HepG2 (cell line): ENCODE results near the gene TBC1D1. TPM values are rescaled to one million over a fixed set of nuclear protein-coding genes. Genes with fewer than 3 reads are reported as not detected.

Source experiments
- CSRNP1 ChIP-seq: sonication (generic); formaldehyde crosslinking; IDR thresholded peaks from 2 replicates; pipeline ENCODE4 v1.8.1; 2023; ENCODE audit warnings: mild to moderate bottlenecking, missing genetic modification reagents
- HIVEP1 ChIP-seq: sonication (generic); formaldehyde crosslinking; IDR thresholded peaks from 2 replicates; pipeline ENCODE4 v1.4.0; 2020; ENCODE audit warnings: mild to moderate bottlenecking, missing genetic modification reagents
- HOXA5 ChIP-seq: sonication (generic); formaldehyde crosslinking; IDR thresholded peaks from 2 replicates; pipeline ENCODE4 v1.4.0; 2020; ENCODE audit warnings: missing genetic modification reagents
- KDM2A ChIP-seq: sonication (generic); formaldehyde crosslinking; IDR thresholded peaks from 2 replicates; pipeline ENCODE4 v1.4.0; 2020; ENCODE audit warnings: low read depth, missing genetic modification reagents, borderline replicate concordance
- NR2F1 ChIP-seq, 2 experiments: fragments of 450-650 bp in 1 of 2; formaldehyde crosslinking in 1 of 2; IDR thresholded peaks; 2 replicates each; pipeline versions ENCODE4 v1.5.0 to v1.6.1; 2016 to 2020; ENCODE audit warnings: mild to moderate bottlenecking in 1 of 2, missing compliant biosample characterization in 1 of 2, missing genetic modification reagents in 1 of 2, moderate library complexity in 1 of 2
- RBFOX2 ChIP-seq: fragments of 200-400 bp; formaldehyde crosslinking; IDR thresholded peaks from 2 replicates; pipeline ENCODE4 v1.6.1; 2017; ENCODE audit warnings: low read depth, mild to moderate bottlenecking, low read length
- REXO4 ChIP-seq: sonication (generic); formaldehyde crosslinking; IDR thresholded peaks from 2 replicates; pipeline ENCODE4 v1.8.0; 2022; ENCODE audit warnings: missing genetic modification reagents, mild to moderate bottlenecking, borderline replicate concordance
- SALL1 ChIP-seq: sonication (generic); formaldehyde crosslinking; IDR thresholded peaks from 2 replicates; pipeline ENCODE4 v1.8.0; 2022; ENCODE audit warnings: mild to moderate bottlenecking, missing genetic modification reagents
- SP4 ChIP-seq: sonication (generic); formaldehyde crosslinking; IDR thresholded peaks from 2 replicates; pipeline ENCODE4 v1.8.1; 2023; ENCODE audit warnings: mild to moderate bottlenecking, missing genetic modification reagents
- TFDP1 ChIP-seq: IDR thresholded peaks from 2 replicates; pipeline ENCODE4 v1.6.1; 2016; ENCODE audit warnings: missing compliant biosample characterization, missing genetic modification reagents, borderline replicate concordance
- TOE1 ChIP-seq: sonication (generic); formaldehyde crosslinking; IDR thresholded peaks from 2 replicates; pipeline ENCODE4 v1.4.0; 2020; ENCODE audit warnings: mild to moderate bottlenecking, missing genetic modification reagents
- ZMYM3 ChIP-seq: sonication (generic); formaldehyde crosslinking; IDR thresholded peaks from 2 replicates; pipeline ENCODE4 v1.5.1; 2020; ENCODE audit warnings: mild to moderate bottlenecking, missing genetic modification reagents
- ZNF263 ChIP-seq: sonication (generic); formaldehyde crosslinking; IDR thresholded peaks from 2 replicates; pipeline ENCODE4 v1.4.0; 2020; ENCODE audit warnings: missing genetic modification reagents
- ZNF773 ChIP-seq: sonication (generic); formaldehyde crosslinking; IDR thresholded peaks from 2 replicates; pipeline ENCODE4 v1.4.0; 2020; ENCODE audit warnings: missing genetic modification reagents, borderline replicate concordance
- ZNF777 ChIP-seq: sonication (generic); formaldehyde crosslinking; IDR thresholded peaks from 2 replicates; pipeline ENCODE4 v1.4.0; 2020; ENCODE audit warnings: missing genetic modification reagents
- ZNF879 ChIP-seq: sonication (generic); formaldehyde crosslinking; IDR thresholded peaks from 2 replicates; pipeline ENCODE4 v1.8.1; 2023; ENCODE audit warnings: missing genetic modification reagents
- ZNF883 ChIP-seq: sonication (generic); formaldehyde crosslinking; IDR thresholded peaks from 2 replicates; pipeline ENCODE4 v1.5.1; 2020; ENCODE audit warnings: mild to moderate bottlenecking, missing genetic modification reagents; ENCODE audit errors: not compliant biosample characterization
- ZSCAN9 ChIP-seq: IDR thresholded peaks from 2 replicates; pipeline ENCODE4 v1.6.1; 2016; ENCODE audit warnings: borderline replicate concordance
- polyA plus RNA-seq, 8 experiments: library from polyadenylated mRNA; depleted of rRNA in 3 of 8; stranded (reverse) in 7 of 8; unstranded in 1 of 8; fragments of >200 nt; fragmentation: Illumina TruSeq in 4 of 8; extraction: Trizol in 4 of 8; gene quantifications; 2 replicates each; pipeline versions ENCODE4 v1.2.1 to v1.2.3, GENCODE V29; 2011 to 2016; ENCODE audit warnings: low read depth in 4 of 8, missing spikeins in 1 of 8, mixed read lengths in 1 of 8; ENCODE audit not compliant: insufficient read depth in 1 of 8
- total RNA-seq, 5 experiments: library from RNA; depleted of rRNA; stranded (reverse); fragments of >200 nt; fragmentation: Illumina TruSeq; extraction: Trizol; gene quantifications; 2 replicates each; pipeline ENCODE4 v1.2.3, GENCODE V29; 2016; ENCODE audit warnings: low read depth in 1 of 5
- TF ChIP-seq, protein P1 (sequence below): sonication (generic); formaldehyde crosslinking; IDR thresholded peaks from 2 replicates; pipeline ENCODE4 v1.9.0; 2021; ENCODE audit warnings: missing genetic modification reagents, borderline replicate concordance
- TF ChIP-seq, protein P2 (sequence below): sonication (generic); formaldehyde crosslinking; IDR thresholded peaks from 2 replicates; pipeline ENCODE4 v1.5.0; 2020; ENCODE audit warnings: mild to moderate bottlenecking, missing genetic modification reagents

Gene TBC1D1
- total and polyA plus RNA-seq, 2 of the 13 experiments (the other 11 are each of a cell fraction or from before 2014, with no cell fraction given) = 37.3 to 62.8 TPM

- TF ChIP-seq CSRNP1 (CRISPR knock-in tag) = peak; percentile 14; the same call in 1 of the 2 replicates
- peak; percentile 44 for TF ChIP-seq SALL1 (CRISPR knock-in tag)
- TF ChIP-seq RBFOX2 = peak; percentile 58
- TF ChIP-seq ZMYM3 (CRISPR knock-in tag) = peak; percentile 62; the same call in 1 of the 2 replicates
- 0 out of 2 replicates have a peak, but pooled peaks have one; percentile 21 for TF ChIP-seq HOXA5
- TF ChIP-seq ZNF263 (CRISPR knock-in tag) = peak; percentile 74; the same call in 1 of the 2 replicates
- 0 out of 4 replicates have a peak, but pooled peaks of 1 of the 2 experiments have one; percentile 15 for TF ChIP-seq NR2F1 (CRISPR knock-in tag; IDR thresholded peaks at IDR 0.05)
- peak; percentile 57; the same call in 1 of the 2 replicates for TF ChIP-seq HIVEP1 (CRISPR knock-in tag)
- TF ChIP-seq ZNF879 (CRISPR knock-in tag) = peak; percentile 60; the same call in 1 of the 2 replicates
- 0 out of 2 replicates have a peak, but pooled peaks have one; percentile 54 for TF ChIP-seq ZNF773
- TF ChIP-seq, protein P1, sequence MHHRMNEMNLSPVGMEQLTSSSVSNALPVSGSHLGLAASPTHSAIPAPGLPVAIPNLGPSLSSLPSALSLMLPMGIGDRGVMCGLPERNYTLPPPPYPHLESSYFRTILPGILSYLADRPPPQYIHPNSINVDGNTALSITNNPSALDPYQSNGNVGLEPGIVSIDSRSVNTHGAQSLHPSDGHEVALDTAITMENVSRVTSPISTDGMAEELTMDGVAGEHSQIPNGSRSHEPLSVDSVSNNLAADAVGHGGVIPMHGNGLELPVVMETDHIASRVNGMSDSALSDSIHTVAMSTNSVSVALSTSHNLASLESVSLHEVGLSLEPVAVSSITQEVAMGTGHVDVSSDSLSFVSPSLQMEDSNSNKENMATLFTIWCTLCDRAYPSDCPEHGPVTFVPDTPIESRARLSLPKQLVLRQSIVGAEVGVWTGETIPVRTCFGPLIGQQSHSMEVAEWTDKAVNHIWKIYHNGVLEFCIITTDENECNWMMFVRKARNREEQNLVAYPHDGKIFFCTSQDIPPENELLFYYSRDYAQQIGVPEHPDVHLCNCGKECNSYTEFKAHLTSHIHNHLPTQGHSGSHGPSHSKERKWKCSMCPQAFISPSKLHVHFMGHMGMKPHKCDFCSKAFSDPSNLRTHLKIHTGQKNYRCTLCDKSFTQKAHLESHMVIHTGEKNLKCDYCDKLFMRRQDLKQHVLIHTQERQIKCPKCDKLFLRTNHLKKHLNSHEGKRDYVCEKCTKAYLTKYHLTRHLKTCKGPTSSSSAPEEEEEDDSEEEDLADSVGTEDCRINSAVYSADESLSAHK (CRISPR knock-in tag) = no peak
- peak; percentile 80 for TF ChIP-seq ZNF777 (CRISPR knock-in tag)
- no peak for TF ChIP-seq TOE1 (CRISPR knock-in tag)
- peak; percentile 72; the same call in 1 of the 2 replicates for TF ChIP-seq KDM2A (CRISPR knock-in tag)
- peak; percentile 70 for TF ChIP-seq ZNF883 (CRISPR knock-in tag)
- TF ChIP-seq SP4 (CRISPR knock-in tag) = 0 out of 2 replicates have a peak, but pooled peaks have one; percentile 61
- TF ChIP-seq, protein P2, sequence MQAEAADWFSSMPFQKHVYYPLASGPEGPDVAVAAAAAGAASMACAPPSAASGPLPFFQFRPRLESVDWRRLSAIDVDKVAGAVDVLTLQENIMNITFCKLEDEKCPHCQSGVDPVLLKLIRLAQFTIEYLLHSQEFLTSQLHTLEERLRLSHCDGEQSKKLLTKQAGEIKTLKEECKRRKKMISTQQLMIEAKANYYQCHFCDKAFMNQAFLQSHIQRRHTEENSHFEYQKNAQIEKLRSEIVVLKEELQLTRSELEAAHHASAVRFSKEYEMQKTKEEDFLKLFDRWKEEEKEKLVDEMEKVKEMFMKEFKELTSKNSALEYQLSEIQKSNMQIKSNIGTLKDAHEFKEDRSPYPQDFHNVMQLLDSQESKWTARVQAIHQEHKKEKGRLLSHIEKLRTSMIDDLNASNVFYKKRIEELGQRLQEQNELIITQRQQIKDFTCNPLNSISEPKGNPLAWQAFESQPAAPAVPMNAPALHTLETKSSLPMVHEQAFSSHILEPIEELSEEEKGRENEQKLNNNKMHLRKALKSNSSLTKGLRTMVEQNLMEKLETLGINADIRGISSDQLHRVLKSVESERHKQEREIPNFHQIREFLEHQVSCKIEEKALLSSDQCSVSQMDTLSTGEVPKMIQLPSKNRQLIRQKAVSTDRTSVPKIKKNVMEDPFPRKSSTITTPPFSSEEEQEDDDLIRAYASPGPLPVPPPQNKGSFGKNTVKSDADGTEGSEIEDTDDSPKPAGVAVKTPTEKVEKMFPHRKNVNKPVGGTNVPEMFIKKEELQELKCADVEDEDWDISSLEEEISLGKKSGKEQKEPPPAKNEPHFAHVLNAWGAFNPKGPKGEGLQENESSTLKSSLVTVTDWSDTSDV (CRISPR knock-in tag) = no peak
- TF ChIP-seq TFDP1 = peak; percentile 52; the same call in 1 of the 2 replicates
- TF ChIP-seq REXO4 = 0 out of 2 replicates have a peak, but pooled peaks have one; percentile 47
- TF ChIP-seq ZSCAN9 = 0 out of 2 replicates have a peak, but pooled peaks have one; percentile 30
These were observed 86.8 kb downstream of the TBC1D1 start (continued) for GRCh38 chr4:37977471-37978247.
